AG08395 (cell line): ENCODE measurements around the gene STPG2.

Experiments used
- DNase-seq: peaks from one replicate; pipeline ENCODE4 v3.0.0; 2012; ENCODE audit warnings: mixed read lengths, low spot score

The STPG2 gene

GRCh38 chr4:98092833-98093439 is 50.3 kb downstream of the STPG2 start:
- no peak for DNase-seq

DNA sequence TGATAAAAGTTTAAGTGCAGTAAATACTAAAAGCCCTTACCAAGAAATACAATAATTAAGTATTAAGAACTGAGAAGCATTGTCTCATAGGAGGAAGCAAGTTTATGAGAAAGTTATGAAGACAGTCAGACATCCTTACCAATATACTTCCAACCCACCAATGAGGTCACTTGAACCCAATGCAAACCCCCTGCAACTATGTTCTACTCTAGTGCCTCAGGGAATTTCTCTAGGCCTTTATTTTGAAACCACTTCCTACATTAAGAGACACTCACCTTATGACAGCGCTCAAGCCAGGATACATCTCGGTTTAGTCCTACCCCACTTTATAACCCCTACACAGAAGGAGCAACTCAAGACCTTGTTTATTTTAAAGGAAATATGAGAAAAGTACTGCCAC is 61.3 kb downstream of the STPG2 start:
- no peak for DNase-seq

DNA sequence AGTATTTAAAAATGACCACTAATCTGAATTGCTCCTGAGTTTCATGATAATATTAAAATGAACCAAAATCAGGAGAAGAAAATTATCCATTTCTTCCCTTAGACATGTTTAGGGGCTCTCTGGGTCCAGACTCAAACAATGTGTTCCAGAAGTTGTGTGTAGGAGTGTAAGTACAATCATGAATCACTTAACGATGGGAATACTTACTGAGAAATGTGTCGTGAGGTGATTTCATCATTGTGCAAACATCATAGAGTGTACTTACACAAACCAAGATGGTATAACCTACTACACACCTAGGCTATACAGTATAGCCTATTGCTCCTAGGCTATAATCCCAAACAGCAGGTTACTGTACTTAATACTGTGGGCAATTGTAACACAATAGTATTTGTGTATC is 74.8 kb downstream of the STPG2 start:
- DNase-seq: no peak

DNA sequence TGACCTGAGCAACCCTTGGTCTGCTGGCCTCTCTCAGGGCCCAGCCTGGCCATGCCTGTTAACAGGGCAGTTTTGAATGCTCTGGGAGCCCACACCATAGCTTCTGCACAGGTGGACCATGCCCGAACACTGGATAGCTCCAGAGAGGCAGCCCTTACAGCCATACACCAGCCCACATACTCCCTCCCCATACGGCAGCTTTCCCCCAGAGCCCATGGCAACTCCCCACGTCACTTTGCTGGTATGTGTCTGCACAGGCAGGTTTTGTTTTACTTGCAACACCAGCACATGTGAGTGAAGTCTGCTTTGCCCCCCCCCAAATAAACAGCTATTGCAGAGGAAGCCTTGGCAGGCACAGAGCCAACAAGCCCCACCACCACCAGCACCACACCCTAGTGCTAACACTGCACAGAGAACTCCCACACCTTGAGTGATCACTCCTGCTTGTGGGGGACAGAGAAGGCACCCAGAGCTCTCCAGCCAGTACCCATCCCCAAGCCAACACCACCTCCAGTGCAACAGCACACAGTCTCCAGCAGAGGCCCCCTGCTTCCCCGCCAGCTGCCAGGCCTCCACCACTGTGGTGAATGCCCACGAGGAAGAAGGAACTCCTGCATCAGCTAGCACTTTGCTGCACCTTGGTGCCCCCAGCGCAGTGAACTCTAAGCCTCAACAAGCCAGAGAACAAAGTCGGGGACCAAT is 87.3 kb downstream of the STPG2 start:
- no peak for DNase-seq

GRCh38 chr4:98046665-98047064 is 96.6 kb downstream of the STPG2 start:
- DNase-seq: no peak

DNA sequence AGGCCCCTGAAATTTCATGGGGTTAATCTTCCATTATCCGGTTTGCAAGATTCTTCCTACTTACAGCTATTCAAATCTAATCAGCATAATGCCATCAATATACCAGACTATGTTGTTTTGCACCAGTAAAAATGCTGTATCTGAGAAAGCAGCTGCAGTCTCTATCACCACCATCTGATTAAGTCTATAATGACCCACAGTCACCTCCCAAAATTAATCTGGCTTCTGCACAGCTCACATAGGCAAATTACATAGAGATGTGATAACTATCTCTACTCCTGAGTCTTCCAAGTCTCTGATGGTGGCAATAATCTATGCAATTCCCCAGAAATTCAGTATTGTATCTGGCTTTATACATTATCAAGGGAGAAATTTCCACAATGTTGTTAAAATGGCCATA is 113.2 kb downstream of the STPG2 start:
- no peak for DNase-seq

- DNase-seq: no peak
Observed at GRCh38 chr4:98027827-98028226, 115.4 kb downstream of the STPG2 start.

DNA sequence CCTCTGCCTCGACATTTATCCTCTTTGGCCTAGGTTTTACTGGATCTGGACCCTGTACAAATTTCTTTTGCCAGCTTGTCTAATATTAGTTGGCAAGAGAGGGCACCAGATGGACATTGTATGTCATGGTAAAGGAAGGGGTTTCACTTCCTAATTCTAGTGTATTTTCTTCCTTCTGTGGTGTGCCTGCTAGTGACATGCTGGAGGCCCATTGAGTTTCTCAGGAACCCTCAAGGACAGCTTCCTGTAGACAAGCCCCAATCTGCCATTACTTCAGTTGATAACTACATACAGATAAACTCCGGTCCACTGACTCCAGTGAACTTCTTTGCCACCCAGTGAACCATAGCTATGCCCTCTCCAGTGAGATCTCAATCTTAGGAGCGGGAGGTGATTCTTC is 116.9 kb downstream of the STPG2 start:
- no peak for DNase-seq

GRCh38 chr4:98006814-98007412 is 136.4 kb downstream of the STPG2 start:
- DNase-seq: no peak

DNA sequence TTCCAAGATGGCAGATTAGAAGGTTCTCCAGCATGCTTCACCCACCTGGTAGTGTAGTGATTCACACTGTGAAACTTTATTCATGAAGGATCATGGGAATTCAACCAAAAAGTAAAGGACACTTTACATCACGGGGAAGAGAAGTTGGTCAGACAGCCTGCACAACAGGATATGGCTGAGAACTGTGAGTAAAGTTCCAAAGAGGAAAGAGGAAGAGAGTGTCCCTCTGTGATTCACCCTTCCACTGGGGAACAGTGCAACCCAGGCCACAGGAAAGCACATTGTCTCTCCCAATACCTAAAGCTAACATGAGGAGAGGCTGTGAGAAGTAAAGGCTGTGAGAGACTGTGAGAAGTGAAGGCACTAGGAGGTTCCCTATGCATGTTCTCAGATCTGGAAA is 137.2 kb downstream of the STPG2 start:
- DNase-seq: no peak

DNA sequence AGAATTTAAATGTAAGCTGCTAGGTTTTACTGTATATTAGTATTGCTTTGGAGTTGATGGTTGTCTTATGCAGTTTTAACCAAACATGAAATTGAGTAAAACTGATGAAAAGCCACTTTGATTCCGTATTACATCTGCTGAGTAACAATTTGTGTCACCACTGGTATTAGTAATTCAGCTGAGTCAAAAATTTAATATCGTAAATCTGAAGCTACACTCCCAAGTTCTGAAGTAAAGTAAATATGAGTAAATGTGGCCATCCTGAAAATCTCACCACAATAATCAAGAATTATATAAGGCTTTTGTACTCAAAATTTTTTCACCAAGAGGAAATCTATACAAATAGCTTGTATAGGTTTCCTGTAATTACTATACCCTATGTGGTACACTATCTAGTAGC is 142.3 kb downstream of the STPG2 start:
- DNase-seq: no peak

DNA sequence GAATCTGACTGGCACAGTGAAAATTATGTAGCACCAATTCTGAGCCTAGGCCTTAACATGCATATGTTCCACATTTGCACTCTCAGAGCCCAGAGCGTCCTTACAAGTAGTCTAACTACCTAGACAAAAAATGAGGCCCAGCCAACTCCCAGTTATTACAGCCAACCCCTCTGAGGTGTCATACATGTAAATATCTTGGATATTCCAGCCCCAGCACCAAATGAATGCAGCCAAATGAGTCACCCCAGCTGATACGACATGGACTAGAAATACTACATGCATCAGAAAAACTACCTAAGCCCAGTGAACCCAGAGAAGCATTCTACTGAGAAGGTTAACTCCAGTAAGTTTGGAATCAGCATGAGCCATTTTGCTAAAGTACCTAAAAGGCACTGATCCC is 145.1 kb downstream of the STPG2 start:
- DNase-seq: no peak

GRCh38 chr4:97994765-97995465 is 148.4 kb downstream of the STPG2 start:
- no peak for DNase-seq

GRCh38 chr4:97990409-97990808 is 152.9 kb downstream of the STPG2 start:
- DNase-seq: no peak

DNA sequence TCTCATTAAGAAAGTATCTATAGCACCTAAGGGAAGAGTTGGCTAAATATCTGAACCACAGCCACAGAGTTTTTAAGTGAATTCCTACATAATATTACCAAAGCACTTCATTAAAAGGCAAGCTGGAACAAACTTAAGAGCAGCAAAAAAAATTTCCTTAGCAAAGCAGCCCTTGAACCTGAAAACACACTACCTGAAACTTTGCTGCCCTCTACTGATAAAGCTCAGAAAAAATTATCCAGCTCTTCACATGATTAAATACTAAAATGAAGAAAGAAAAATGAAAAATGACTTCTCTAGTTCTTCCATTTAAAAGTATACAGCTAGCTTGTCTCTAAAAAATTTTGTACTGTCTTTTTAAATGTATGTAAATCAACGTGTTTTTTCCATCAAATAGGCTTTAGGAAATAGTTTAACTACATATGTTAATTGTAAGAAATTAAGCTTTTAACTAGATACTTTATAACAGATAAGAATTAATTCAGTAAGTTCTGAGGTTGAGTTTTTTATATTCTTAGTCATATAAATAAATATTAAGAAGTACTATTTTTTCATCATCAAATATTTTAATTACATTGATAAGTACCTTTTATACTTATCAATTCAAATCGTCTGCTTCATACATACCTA is 156.1 kb downstream of the STPG2 start:
- DNase-seq: no peak

DNA sequence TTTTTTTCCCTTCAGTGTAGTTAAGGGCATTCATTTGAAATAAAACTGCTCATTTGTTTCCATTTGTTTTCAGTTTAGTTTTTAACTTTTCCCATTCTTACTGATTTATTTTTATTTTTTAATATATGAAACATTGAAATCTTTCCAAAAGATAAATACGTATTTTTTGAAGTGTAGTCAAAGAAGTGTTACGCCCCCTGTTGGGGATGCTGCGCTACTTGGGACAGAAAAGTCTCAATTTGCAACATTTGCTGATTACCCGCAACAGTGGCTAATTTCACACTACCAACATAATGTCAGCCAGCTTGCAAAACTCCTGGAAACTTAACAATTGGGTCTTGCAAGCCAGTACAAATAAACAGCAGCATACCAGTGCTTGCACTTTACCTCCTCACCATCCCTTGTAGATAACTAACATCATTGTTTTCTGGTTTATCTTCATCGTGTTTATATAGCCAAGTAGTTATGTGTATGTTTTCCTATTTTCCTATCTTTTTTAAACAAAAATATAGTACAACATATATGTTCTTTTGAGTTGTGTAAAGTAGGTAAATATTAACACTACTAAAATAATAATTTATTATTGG is 158.6 kb downstream of the STPG2 start:
- DNase-seq: no peak

- DNase-seq: no peak
Observed at GRCh38 chr4:97978791-97979488, 164.3 kb downstream of the STPG2 start.

GRCh38 chr4:97953171-97953941 is 189.9 kb downstream of the STPG2 start:
- no peak for DNase-seq

- DNase-seq: no peak
Observed at GRCh38 chr4:97952763-97953162, 190.5 kb downstream of the STPG2 start.

DNA sequence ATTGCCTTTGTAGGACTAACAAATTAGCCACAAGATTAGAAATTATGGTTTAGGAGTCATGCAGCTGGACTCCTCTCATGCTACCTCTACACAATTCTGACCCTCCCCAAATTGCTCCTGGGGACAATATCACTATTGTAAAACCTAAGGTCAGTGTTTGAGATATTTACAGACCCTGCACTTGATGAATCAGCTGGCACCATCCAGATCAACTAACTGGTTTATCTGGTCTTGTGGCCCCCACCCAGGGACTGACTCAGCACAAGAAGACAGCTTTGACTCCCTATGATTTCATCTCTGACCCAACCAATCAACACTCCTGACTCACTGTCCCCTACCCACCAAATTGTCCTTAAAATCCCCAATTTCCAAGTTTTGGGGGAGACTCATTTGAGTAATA is 192.4 kb downstream of the STPG2 start:
- no peak for DNase-seq

DNA sequence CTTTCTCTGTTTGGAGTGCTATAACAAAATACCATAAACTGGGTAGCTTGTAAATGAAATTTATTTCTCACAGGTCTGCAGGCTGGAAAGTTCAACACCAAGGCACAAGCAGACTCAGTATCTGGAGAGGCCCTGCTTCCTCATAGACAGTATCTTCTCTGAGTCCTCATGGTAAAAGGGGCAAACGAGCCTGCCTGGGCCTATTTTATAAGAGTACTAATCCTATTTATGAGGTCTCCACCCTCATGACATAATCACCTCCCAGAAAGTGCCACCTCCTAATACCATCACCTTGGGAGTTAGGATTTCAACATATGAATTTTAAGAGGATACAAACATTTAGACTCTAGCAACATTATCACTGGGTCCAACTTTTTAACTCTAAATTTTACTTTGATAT is 200.3 kb downstream of the STPG2 start:
- DNase-seq: no peak
